HG02973 (cell line): ENCODE measurements around the gene IMMP2L.

Experiments
- ATAC-seq: cut with Tn5 transposase; IDR thresholded peaks from one replicate; pipeline ENCODE4 v1.9.1; 2021; ENCODE audit warnings: moderate library complexity; ENCODE audit not compliant: unreplicated experiment

The IMMP2L gene

GRCh38 chr7:111113263-111114017 is 448.9 kb downstream of the IMMP2L start:
- ATAC-seq = no peak

DNA sequence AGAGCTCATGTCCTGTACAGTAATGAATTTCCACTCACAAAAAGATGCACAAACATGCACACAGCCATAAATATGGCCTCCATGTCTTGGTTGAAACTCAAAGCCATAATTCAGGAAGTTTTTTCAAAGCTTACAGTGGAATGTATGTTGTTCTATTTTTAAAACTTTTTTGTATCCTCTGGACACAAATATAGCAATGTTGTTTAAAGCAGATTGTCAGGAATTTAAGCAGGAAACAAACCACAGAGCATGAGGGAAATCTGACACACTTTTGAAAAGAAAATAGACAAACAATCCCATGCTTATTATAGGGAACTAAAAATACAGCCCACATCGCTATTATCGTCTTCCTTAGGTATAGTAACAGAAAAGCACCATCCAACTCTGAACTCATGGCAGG is 449.9 kb downstream of the IMMP2L start:
- no peak for ATAC-seq

- ATAC-seq = no peak
Measured at GRCh38 chr7:111108496-111108895, 453.8 kb downstream of the IMMP2L start.

DNA sequence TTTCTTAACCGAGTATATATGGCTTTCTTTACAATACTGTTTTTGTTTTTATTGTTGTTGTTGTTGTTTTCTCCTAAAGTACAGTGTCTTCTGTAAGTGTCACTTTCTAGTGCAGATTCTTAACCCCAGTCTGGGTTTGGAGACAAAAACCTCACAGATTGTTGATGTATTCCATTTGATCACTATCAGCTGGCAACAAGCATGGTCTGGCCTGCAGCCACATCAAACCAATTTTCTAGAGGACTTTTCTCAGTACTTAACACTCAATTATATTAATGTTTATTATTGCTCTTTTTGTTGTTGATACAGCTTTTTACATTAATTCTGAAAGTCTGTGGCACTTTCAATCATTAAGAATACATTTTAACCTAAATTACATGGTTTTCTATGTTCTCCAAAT is 454.3 kb downstream of the IMMP2L start:
- no peak for ATAC-seq

GRCh38 chr7:111107579-111107978 is 454.7 kb downstream of the IMMP2L start:
- ATAC-seq = no peak

DNA sequence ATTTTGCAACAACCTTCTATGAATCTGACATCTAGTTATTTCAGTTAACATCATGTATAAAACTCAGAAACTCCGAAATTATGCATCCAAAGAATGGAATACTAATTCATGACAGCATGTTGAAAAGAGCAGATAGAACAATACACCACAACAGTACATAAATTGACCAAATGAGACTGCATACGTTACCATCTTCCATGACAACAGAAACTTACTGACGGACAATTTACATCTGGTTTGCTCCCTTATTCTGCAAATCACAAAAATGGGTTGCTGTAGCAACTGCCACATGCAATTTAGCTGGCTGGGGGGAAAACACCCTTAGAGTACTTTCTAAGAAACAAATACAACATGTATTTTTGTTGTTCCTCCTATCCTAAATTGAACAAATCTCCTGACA is 457.0 kb downstream of the IMMP2L start:
- ATAC-seq = no peak

- ATAC-seq = no peak
Measured at GRCh38 chr7:111104710-111105109, 457.6 kb downstream of the IMMP2L start.

DNA sequence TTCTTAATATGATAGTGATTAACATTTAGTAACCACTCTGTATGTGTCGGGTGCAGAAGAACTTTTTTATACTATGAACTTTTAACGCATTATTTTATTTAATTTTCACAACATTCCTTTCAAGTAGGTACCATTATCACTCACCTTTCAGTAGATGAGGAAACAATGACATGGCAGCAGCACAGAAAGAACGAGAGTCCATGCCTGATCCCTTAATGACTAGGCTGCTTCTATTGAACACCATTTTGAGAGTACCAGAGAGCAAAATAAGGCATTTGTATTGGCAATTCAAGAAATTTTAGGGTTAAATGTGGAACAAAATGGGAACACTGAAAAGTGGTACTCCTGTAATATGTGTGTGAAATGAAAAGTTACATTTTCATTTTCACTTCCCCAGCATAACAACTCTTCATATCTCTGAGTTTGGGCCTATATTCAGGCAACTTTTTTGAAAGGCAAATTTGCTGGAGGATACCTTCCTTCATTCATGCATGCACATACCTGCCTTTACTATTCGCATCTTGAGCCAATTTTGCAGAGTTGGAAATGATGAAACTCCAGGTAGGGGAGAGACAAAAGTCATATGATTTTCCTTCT is 458.5 kb downstream of the IMMP2L start:
- ATAC-seq = peak; percentile 52

DNA sequence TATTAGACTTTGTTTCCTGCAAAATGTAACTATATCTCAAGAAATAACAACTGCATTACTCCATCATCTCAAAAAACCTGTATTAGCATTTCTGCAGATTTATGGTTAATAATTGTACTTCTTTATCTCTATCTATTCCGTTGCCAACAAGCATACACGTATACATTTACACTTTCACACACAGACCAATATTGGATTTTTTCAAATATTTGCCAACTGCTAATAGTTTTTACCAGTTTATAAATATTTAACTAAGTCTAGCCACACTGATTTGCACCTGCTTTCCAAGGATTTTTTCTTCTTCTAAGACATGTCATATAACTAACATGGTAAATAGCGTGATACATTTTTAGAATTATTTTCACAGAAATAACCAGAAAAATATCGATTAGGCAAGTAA is 459.2 kb downstream of the IMMP2L start:
- no peak for ATAC-seq

- ATAC-seq = no peak
Measured at GRCh38 chr7:111101856-111102646, 460.2 kb downstream of the IMMP2L start.

DNA sequence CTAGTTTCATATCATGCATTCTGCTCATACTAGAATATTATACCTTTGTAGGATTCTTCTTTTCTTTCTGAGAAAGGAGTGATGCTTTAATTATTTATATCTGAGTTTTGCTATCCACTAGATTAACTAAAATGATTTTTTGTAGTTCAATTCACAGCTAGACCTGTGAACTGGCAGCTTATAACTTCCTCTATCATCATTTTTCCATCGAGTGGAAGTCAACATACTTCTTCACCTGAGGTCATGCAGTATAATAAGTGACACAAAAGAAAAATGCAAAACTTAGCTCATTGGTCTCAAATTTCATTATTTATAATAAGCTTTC is 463.4 kb downstream of the IMMP2L start:
- ATAC-seq = no peak

DNA sequence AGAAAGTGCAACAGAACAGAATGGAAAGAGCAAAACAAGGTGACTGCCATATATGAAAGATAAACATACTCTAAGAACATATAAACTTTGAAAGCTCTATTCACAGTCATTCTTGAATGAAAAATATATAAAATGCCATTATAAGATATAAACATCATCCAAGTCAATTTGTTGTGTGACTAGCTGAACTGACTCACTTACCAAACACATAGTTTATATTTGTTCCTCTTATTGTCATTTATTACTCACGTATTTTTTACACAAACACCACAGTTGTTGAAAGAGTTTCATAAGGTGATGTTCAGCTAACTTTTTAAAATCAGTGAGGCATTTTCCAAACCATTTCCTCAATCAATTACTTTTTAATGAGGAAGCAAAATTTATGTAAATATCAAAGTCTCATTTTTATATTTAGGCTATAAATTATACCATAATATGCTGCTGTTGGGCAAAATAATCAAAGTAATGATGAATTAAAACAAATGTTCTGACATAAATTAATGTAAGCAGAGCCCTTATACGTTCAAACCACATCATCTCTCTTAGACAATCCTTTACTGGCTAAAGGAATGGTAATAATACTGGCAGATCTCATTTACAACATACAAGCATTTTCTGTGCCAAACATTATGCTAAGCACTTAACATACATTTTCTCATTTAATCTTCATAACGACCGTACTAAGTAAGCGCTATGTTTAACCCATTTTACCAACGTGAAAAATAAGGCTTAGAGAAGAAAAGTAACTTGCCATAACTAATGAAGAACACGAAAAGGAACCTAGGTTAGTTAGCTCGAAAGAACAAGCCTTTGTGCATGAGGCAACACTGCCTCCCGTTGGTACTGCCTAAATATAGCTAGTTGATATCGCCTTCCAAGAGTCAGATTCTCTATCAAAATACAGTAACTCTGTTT is 464.0 kb downstream of the IMMP2L start:
- ATAC-seq = peak; percentile 80

- ATAC-seq = no peak
Measured at GRCh38 chr7:111096997-111097396, 465.3 kb downstream of the IMMP2L start.

- no peak for ATAC-seq
Measured at GRCh38 chr7:111094419-111094818, 467.9 kb downstream of the IMMP2L start.

GRCh38 chr7:111093496-111093895 is 468.8 kb downstream of the IMMP2L start:
- no peak for ATAC-seq

DNA sequence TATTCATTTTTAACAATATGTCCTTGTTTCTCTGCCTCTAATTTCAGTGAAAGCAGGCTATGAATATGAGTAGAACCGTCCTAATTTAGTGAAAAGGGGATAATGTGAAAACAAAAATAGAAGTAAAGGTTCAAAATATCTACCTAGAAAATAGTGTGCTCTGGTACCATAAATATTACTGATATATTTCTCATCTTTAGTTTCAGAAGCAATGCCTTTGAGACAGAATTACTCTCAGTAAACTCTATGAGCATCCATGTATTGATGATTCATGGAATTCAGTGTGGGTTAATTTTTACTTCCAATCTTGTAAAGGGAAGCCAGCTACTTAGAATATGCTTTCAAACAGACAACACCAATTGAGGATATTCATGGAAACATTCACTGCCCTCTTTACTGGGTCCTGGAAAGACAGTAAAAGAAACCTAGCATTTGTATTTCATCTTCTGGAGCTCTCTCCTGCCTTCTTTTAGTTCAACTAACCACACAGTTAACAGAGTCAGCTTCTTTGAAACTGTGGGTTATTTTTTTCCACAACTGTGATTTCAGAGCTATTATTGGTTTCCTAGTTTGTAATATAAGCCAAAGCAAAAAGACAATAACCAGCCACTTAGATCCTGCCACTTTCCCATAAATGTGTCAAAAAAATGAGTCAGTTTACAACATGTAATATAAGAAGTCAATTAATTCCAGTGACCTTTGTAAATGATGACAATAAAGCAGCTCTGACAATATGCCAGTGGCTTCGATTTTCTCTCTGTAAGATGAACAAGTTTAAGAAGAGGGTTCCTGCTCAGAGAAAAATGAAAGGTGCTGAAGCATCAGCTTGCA is 469.7 kb downstream of the IMMP2L start:
- ATAC-seq = peak; percentile 54

GRCh38 chr7:111091593-111092358 is 470.5 kb downstream of the IMMP2L start:
- ATAC-seq = peak; percentile 23

GRCh38 chr7:111090846-111091245 is 471.4 kb downstream of the IMMP2L start, which contains the start of gene LRRN3:
TSS of gene LRRN3 (plus strand) at chr7:111091127. CDS start at chr7:111122773, 31,646 bp downstream.
- ATAC-seq = no peak

DNA sequence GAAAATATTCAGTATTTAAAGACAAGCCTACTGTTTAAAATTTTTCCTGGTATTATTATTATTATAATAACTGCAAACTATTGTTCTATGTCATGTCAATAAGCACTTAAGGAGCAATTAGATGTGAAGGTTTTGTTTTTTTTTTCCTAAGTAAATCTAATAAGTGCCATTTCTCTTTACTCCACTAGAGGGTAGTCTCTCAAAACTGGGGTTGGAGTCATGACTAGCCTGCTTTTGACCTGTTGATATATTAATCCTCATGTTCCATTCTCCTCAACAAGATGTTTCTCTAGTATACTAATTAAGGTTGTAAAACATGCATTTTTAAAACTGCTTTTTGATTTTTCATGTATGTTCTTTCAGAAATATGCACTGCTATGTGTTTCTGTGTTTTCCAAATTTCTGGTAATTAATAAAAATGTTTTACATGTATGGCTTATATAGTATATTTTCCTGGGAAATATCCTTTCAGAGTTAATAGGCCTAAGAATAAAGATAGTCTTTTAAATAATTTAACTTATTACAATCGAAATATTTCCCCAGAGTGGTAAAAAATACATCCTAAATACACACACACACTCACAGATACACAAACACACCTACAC is 472.4 kb downstream of the IMMP2L start:
- peak; percentile 47 for ATAC-seq
